Measurements from ENCODE around the gene CCDC134. TPM values are rescaled to one million over a fixed set of nuclear protein-coding genes. Genes with fewer than 3 reads are reported as not detected.

Gene CCDC134
- polyA plus RNA-seq, 1 of the 3 experiments (the other 2 are of a cell fraction) = 2.0 TPM

- TF ChIP-seq, protein P1, sequence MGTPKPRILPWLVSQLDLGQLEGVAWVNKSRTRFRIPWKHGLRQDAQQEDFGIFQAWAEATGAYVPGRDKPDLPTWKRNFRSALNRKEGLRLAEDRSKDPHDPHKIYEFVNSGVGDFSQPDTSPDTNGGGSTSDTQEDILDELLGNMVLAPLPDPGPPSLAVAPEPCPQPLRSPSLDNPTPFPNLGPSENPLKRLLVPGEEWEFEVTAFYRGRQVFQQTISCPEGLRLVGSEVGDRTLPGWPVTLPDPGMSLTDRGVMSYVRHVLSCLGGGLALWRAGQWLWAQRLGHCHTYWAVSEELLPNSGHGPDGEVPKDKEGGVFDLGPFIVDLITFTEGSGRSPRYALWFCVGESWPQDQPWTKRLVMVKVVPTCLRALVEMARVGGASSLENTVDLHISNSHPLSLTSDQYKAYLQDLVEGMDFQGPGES (IDR thresholded peaks at IDR 0.05; ENCODE audit: low read depth, low read length) = no peak
- TF ChIP-seq SMC3 (IDR thresholded peaks at IDR 0.05; ENCODE audit: low read depth, low read length) = no peak
- TF ChIP-seq, protein P2, sequence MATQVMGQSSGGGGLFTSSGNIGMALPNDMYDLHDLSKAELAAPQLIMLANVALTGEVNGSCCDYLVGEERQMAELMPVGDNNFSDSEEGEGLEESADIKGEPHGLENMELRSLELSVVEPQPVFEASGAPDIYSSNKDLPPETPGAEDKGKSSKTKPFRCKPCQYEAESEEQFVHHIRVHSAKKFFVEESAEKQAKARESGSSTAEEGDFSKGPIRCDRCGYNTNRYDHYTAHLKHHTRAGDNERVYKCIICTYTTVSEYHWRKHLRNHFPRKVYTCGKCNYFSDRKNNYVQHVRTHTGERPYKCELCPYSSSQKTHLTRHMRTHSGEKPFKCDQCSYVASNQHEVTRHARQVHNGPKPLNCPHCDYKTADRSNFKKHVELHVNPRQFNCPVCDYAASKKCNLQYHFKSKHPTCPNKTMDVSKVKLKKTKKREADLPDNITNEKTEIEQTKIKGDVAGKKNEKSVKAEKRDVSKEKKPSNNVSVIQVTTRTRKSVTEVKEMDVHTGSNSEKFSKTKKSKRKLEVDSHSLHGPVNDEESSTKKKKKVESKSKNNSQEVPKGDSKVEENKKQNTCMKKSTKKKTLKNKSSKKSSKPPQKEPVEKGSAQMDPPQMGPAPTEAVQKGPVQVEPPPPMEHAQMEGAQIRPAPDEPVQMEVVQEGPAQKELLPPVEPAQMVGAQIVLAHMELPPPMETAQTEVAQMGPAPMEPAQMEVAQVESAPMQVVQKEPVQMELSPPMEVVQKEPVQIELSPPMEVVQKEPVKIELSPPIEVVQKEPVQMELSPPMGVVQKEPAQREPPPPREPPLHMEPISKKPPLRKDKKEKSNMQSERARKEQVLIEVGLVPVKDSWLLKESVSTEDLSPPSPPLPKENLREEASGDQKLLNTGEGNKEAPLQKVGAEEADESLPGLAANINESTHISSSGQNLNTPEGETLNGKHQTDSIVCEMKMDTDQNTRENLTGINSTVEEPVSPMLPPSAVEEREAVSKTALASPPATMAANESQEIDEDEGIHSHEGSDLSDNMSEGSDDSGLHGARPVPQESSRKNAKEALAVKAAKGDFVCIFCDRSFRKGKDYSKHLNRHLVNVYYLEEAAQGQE (IDR thresholded peaks at IDR 0.05; ENCODE audit: low read depth, low read length) = no peak
- no peak for TF ChIP-seq MAX (IDR thresholded peaks at IDR 0.05; ENCODE audit: low read depth)
These were observed 15.8 kb downstream of the CCDC134 start (continued) for GRCh38 chr22:41816241-41816640.

GRCh38 chr22:41816871-41817270, 16.4 kb downstream of the CCDC134 start:
- no peaks in the 10 kb centered on the region for H3K79me2 ChIP-seq (ENCODE audit: insufficient read depth)
- H3F3A ChIP-seq (replicated peaks; ENCODE audit: insufficient read depth) = no peaks in the 10 kb centered on the region
- POLR2A ChIA-PET = no interaction called here
- no peaks in the 10 kb centered on the region for H3K4me1 ChIP-seq (ENCODE audit: control insufficient read depth in 1 of 2, insufficient read depth in 2 of 2, low read depth in 1 of 2, low read length in 1 of 2)
- H3K27me3 ChIP-seq (ENCODE audit: insufficient read depth) = no peaks in the 10 kb centered on the region
- no peak for TF ChIP-seq FOSL2 (IDR thresholded peaks at IDR 0.05; ENCODE audit: borderline replicate concordance, low read depth)
- TF ChIP-seq, protein P3, sequence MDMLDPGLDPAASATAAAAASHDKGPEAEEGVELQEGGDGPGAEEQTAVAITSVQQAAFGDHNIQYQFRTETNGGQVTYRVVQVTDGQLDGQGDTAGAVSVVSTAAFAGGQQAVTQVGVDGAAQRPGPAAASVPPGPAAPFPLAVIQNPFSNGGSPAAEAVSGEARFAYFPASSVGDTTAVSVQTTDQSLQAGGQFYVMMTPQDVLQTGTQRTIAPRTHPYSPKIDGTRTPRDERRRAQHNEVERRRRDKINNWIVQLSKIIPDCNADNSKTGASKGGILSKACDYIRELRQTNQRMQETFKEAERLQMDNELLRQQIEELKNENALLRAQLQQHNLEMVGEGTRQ (IDR thresholded peaks at IDR 0.05; ENCODE audit: borderline replicate concordance, low read depth, low read length) = no peak
- TF ChIP-seq USF1 (IDR thresholded peaks at IDR 0.05; ENCODE audit: borderline replicate concordance, low read depth) = no peak
- no peak for TF ChIP-seq SIN3A (IDR thresholded peaks at IDR 0.05; ENCODE audit: borderline replicate concordance, low read depth, low read length)
- TF ChIP-seq MEF2A (IDR thresholded peaks at IDR 0.05; ENCODE audit: borderline replicate concordance, low read depth) = no peak
- TF ChIP-seq ELF1 (IDR thresholded peaks at IDR 0.05) = no peak
- TF ChIP-seq, protein P4, sequence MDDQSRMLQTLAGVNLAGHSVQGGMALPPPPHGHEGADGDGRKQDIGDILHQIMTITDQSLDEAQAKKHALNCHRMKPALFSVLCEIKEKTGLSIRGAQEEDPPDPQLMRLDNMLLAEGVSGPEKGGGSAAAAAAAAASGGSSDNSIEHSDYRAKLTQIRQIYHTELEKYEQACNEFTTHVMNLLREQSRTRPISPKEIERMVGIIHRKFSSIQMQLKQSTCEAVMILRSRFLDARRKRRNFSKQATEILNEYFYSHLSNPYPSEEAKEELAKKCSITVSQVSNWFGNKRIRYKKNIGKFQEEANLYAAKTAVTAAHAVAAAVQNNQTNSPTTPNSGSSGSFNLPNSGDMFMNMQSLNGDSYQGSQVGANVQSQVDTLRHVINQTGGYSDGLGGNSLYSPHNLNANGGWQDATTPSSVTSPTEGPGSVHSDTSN (IDR thresholded peaks at IDR 0.05) = no peak
- no peak for TF ChIP-seq NFIC (IDR thresholded peaks at IDR 0.05; ENCODE audit: borderline replicate concordance)
- TF ChIP-seq SMC3 (IDR thresholded peaks at IDR 0.05; ENCODE audit: low read depth, low read length) = no peak
- TF ChIP-seq TAF1 (IDR thresholded peaks at IDR 0.05; ENCODE audit: borderline replicate concordance, low read depth, low read length) = no peak
- TF ChIP-seq, protein P2 (IDR thresholded peaks at IDR 0.05; ENCODE audit: low read depth, low read length) = no peak
- TF ChIP-seq POLR2AphosphoS5 (IDR thresholded peaks at IDR 0.05; ENCODE audit: low read depth, low read length) = no peak
- TF ChIP-seq FOXJ3 (CRISPR knock-in tag; IDR thresholded peaks at IDR 0.05) = no peak
- no peak for TF ChIP-seq RCOR1 (IDR thresholded peaks at IDR 0.05; ENCODE audit: low read length)
- H3K9me3 ChIP-seq = no peaks in the 10 kb centered on the region
- H3K36me3 ChIP-seq (replicated peaks in 1 of 2; ENCODE audit: control insufficient read depth in 1 of 2, insufficient read depth in 2 of 2, low read length in 1 of 2) = no peaks in the 10 kb centered on the region
- H3K27ac ChIP-seq (ENCODE audit: low read depth in 2 of 2, low read length in 1 of 2) = no peak overlapping the region
- no peak overlapping the region for H3K4me3 ChIP-seq (ENCODE audit: low read depth in 2 of 2, low read length in 1 of 2)
- DNase-seq = no peak
- CTCF ChIA-PET = interaction anchor here (2.0 kb wide), 1 partner anchor 120 kb away, joined by 5 read pairs; no protein-coding TSS in a partner anchor
- no peak overlapping the region for H3K9ac ChIP-seq
- no peaks in the 10 kb centered on the region for H3K9me2 ChIP-seq
- no peaks in the 10 kb centered on the region for H4K20me1 ChIP-seq (ENCODE audit: insufficient read depth)
- H2AFZ ChIP-seq (ENCODE audit: low read depth) = no peak overlapping the region
- no peak overlapping the region for H3K4me2 ChIP-seq
- WGBS (ENCODE audit: low lambda C conversion rate) = 100% methylated on average over 1 of the region's 2 CpGs
